AG20443 (cell line): ENCODE results near the gene RSPH3.
"Not testable (repeated sequence)": the region's sequence is repeated elsewhere in the genome, so short reads cannot be mapped to it uniquely, and the experiment has no call there.

ENCODE experiments used
- DNase-seq: peaks from one replicate; pipeline ENCODE4 v3.0.0; 2012; ENCODE audit warnings: low spot score, mixed read lengths

The RSPH3 gene

DNA sequence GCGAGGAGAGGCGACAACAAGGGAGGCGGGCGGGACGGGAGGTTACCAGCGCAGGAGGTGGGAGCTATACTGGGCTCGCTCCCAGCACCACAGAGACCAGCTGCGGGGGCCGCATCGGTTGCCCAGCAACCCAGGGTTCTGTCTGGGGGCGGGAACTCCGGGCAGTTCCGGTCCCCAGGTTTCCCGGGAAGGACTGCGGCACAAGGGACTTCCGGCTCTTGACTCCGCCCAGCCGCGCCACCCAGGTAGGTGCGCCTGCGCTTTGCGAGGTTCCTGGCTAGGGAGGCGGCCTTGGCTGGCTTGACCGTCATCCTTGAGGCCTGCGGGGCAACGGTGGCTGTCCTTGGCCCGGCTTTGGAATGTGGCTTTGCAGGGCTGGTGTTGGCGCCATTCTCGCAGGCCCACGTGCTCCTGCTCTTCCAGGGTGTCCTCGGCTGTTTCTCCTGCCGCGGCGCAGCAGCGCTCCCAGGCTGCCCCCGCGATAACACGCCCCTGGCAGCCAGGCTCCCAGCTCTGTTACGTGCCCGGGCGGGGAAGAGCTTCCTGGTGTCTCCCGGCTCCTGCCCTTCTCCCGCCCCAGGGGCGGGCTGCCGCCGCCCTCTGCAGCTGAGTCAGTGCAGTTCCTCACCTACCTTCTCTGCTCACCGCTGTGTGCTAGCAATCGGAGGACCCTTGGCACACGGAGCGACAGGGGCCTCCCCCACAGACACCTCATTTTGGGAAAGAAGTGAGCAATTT is at the start of gene RSPH3:
Gene RSPH3 (minus strand): TSS at position 537 of the 738 bp plus-strand sequence. CDS start 652 bp downstream, outside the sequence.
- peak; percentile 99 for DNase-seq

DNA sequence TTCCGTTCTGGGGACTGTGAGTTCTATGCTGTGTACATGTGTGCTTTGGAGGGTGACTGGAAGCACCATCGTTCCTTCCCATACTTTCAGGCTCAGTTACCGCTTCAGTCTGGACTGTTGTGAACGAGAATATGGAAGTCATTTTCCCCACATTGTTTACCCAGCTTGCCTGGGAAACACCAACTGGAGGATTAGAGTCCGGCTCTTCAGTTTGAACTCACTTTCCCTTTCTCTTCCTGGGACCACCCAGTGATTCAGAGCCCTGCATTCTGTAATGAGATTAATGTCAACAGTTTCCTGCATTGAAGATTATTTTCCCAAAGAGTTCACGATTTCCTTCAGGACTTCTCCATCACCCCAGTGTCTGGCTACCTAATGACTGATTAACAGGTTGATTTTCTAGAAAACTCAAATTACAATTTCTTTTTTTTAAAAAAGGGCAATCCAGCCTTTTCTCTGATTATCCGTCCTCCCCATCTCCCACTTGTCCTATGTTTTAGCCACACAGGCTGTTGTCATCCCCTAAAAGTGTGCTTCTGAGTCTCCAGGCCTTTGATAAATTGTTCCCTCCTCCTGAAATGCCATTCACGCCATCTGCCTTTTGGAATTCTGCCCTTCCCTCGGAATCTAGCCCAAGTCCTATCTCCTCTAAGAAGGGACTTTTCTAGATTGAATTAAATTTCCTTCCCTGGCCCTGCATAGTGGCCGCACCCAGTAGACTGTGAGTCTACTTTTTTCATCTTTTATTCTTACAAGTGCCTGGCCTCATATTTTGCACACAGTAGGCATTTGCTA is 48.1 kb upstream of the RSPH3 start:
- no peak for DNase-seq

DNA sequence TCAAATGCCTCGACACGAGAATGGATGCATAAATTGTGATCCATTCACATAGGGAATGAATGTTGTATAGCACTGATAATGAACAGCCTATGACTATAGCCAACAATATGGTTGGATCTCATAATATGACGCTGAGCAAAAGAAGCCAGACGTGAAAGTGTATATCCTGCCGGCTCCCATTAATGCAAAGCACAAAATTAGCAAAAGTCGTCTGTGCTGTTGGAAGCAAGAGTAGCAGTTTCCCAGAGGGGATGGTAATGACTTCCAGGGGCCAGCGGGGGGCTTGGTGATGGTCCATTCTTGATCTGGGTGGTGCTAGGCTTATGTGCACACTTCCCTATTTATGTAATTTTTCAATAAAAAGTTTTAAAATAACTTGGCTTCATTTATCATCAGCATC is 45.8 kb upstream of the RSPH3 start:
- DNase-seq = no peak

- peak; percentile 61 for DNase-seq
Observed at GRCh38 chr6:159044899-159045727, 45.1 kb upstream of the RSPH3 start, which contains the start of gene TAGAP. Gene TAGAP (minus strand): TSS chr6:159044991. CDS start chr6:159044146, 845 bp downstream.

DNA sequence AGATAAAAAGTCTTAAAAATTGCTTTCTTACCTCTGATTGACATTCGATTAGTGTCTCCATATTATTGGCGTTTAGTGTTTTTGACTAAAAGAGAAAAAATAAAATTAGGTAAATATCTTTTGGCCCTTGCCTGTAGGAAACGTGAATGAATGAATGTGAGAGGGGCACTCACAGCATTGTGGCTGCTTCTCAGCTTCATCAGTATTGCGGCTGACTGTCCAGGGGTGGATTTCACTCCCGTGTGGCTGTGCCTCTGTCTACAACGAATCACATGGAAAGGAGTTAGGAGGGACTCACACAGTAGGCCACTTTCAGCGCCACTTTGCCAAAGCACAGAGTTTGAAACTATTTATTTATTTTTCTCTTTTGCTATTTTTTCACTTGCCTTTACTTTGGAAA is 43.9 kb upstream of the RSPH3 start:
- DNase-seq = no peak

GRCh38 chr6:159043251-159043650 is 43.2 kb upstream of the RSPH3 start:
- DNase-seq = no peak

DNA sequence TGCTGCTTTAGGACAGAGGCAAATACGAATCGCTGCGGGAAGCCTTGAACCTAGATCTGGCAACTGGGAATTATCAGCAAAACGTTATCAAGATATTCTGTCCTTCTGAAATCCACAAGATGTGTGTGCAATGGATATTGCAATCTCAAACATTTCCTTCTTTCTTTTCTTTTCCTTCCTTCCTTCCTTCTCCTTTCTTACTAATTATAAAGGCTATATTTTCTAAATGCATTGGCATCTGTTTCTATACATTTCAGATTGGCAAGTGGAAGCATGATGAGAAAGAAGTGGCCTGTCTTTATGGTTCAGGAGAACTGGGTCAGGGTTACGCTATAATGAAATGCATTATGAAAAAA is 42.8 kb upstream of the RSPH3 start:
- DNase-seq = no peak

DNA sequence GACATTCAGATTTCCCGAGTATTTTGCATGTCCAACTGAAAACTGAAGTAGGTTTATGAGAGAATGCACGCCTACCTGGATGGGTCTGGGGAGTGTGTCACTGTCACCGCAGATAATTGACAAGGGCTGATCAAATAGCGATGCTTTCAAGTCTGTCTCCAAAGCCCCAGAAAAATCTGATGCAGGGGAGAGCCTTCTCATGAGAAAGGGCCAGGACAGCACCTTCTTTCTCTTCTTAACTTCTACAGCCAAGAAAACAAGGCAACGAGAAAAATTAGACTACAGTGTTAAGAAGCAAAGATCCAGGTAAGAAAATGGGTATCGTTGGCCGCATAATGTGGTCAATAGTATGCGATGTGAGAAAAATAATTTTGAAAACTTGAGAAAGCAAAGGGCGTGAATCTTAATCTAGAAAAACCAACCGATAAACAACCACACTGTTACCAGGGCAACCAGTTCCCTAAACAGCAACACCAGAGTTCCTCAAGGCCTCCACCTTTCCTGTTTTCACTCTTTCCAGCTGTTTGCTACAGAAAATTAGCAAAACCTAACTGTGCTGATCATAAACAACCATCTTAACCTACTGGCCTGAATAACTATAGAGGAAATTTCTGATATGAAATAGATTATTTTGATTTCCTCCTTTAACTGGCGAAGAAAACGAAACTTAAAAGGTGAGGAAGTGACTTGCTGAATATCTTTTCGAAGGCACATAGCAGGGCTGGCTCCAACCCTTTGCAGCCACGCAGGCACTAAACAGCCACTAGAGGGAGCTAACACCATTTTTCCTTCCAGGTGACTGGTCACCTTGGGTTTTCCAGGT is 42.2 kb upstream of the RSPH3 start:
- peak; percentile 70 for DNase-seq

- no peak for DNase-seq
Observed at GRCh38 chr6:159041181-159041580, 41.2 kb upstream of the RSPH3 start.

DNA sequence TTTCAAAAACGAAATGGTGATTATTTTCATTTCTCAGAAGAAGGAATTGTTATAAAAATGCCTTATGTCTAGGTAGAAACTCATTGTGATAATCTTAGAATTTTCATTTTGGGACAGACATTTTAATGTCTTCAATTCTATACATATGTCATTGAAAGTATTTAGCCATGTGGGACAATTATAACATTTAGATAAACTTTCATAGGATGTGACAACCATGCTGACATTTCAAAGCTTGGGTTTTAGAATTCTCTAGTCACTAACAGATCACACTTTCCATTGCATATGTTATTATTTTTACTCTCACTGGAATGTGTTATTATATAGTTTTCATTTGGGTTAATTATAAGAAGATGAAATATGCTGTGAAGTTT is 39.9 kb upstream of the RSPH3 start:
- DNase-seq = no peak

- DNase-seq = peak; percentile 64
Observed at GRCh38 chr6:159038914-159039884, 39.2 kb upstream of the RSPH3 start.

GRCh38 chr6:159038318-159038717 is 38.3 kb upstream of the RSPH3 start:
- not testable (repeated sequence) for DNase-seq

DNA sequence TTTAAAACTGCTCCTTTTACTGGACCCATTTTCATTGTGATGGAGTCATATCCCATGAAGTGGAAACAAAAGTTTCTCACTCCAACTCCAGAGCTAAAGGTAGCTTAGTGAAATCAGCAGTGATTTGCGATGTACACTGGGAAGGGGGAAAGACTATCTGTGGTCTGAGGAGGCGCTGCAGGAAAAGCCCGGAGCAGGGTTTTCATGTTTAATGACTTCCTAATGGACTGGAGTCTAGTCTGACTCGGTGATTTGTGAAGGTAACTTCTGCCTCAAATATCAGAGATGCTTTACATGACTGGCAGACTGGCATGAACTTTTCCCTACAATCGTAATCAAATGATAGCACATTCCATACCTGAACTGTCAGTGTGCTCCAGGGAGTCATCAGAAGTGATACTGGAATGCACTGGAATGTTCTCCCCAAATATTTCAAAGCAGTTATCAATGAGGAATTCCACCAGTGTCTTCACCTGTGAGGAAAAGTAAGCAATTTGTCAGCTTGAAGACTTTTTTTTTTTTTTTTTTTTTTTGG is 37.8 kb upstream of the RSPH3 start:
- no peak for DNase-seq

DNA sequence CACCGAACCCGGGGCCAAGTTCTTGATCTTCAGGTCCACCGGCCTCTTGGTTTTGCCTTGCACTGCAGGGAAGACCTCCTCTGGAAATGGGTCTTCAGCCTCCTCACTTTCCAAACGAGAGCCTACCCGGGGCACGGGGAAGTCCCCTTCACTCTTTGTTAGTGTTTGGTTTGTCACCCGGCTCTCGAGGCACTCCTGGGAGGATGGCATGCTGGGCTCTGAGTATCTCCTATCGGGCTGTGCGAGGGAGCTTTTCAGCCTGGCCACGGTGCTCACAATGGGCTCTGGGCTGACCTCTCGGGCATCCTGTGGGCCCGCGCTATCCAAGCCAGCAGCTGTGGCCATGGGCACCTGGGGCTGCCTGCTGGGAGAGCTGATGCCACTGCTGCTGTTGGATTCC is 36.7 kb upstream of the RSPH3 start:
- no peak for DNase-seq

DNA sequence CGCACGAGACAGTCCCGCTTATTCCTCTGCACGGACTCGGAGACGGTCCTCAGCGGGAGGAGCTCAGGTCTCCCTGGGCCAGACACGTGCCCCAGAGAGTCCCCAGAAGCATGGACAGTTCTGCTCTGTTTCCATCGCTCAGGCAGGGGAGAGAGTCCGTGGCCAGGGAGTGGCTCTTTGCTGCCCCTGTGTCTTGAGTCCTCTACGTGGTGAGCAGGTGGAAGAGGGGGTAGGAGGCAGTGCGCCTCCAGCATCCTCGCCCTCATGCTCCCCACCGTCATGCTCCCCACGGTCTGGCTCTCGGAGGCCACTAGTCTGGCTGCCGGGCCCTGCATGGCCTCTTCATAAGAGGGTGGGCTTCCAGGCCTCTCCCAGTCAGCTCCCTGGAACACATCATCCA is 35.9 kb upstream of the RSPH3 start:
- DNase-seq = no peak

DNA sequence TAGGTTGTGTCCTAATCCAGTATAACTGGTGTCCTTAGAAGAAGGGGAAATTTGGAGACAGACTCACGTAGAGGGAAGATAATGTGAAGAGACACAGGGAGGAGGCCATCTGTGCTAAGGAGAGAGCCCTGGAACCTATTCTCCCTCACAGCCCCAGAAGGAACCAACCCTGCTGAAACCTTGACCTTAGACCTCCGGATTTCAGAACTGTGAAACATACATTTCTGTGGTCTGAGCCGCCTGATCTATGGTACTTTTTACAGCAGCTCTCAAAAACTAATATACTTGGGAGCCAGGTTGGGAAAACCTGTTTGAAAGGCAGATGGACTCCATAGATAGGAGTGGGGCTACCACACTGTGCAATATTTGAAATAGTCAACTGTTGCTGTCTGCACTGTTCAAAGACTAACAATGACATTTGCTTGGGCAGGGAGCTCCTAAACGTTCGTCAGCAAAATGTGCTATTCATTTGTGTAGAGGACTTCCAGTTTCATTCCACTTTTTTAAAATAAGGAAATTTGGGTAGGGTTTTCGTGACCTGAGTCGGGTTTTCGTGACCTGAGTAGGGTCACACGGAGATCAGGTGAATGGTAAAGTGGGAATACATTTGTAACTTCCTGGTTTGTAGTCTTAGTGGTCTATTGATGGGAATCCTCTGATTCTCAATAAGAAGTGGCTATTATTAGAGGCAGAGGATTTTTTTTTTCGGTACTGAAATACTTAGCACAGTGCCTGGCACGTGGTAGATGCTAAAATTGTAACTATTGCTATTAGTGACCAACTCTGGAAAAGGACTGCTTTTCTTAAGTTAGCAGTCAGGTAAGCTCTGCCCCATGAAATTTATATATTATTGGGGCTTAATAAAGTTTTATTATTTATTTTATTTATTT is 33.4 kb upstream of the RSPH3 start:
- DNase-seq = no peak

- no peak for DNase-seq
Observed at GRCh38 chr6:159031846-159032245, 31.8 kb upstream of the RSPH3 start.

- DNase-seq = no peak
Observed at GRCh38 chr6:159030168-159030567, 30.2 kb upstream of the RSPH3 start.

- DNase-seq = not testable (repeated sequence)
Observed at GRCh38 chr6:159025224-159025623, 25.2 kb upstream of the RSPH3 start.
